Heart right ventricle (tissue), 16 donors: Measurements from ENCODE around the gene RASAL2. TPM values are rescaled to one million over a fixed set of nuclear protein-coding genes. Genes with fewer than 3 reads are reported as not detected.

ENCODE experiments used
- ATAC-seq, 8 donors: fragments of 200-7000 bp; cut with Tn5 transposase; one replicate each; pipeline ENCODE4 v1.9.1; 2020; ENCODE audit warnings: mild to moderate bottlenecking in 8 of 8, moderate library complexity in 8 of 8, moderate number of reproducible peaks in 1 of 8
- DNase-seq, 2 donors: peaks; one replicate each; pipeline ENCODE4 v3.0.0-alpha.2; 2020
- H3K27ac ChIP-seq, 10 donors: fragments of 200-600 bp; sonication (generic) in 2 of 10; one replicate each; pipeline versions ENCODE4 v1.5.0 to v1.8.0; 2020 to 2022; ENCODE audit warnings: mild to moderate bottlenecking in 3 of 10
- H3K27me3 ChIP-seq, 7 donors: fragments of 200-600 bp; one replicate each; pipeline ENCODE4 v1.8.0; 2021 to 2022; ENCODE audit warnings: mild to moderate bottlenecking in 2 of 7
- H3K36me3 ChIP-seq, 9 donors: fragments of 200-600 bp; sonication (generic) in 1 of 9; one replicate each; pipeline versions ENCODE4 v1.5.0 to v1.8.0; 2020 to 2022; ENCODE audit warnings: mild to moderate bottlenecking in 2 of 9
- H3K4me1 ChIP-seq, 9 donors: fragments of 200-600 bp; sonication (generic) in 1 of 9; one replicate each; pipeline versions ENCODE4 v1.5.0 to v1.8.0; 2020 to 2022; ENCODE audit warnings: mild to moderate bottlenecking in 4 of 9
- H3K4me3 ChIP-seq, 10 donors: fragments of 200-600 bp; sonication (generic) in 2 of 10; one replicate each; pipeline versions ENCODE4 v1.5.0 to v1.8.0; 2020 to 2022; ENCODE audit warnings: mild to moderate bottlenecking in 7 of 10, moderate library complexity in 2 of 10
- H3K9me3 ChIP-seq, 11 donors: fragments of 200-600 bp in 10 of 11; sonication (generic) in 2 of 11; one replicate each; pipeline versions ENCODE4 v1.5.0 to v1.8.0; 2013 to 2022; ENCODE audit warnings: mild to moderate bottlenecking in 2 of 11, control low read depth in 1 of 11, moderate library complexity in 1 of 11
- WGBS, 2 donors: extraction: QIAGEN DNeasy Blood & Tissue Kit; methylation state at CpG; one replicate each; pipeline ENCODE4 v1.1.7; 2013; ENCODE audit warnings: inconsistent platforms in 1 of 2; 5-methylcytosine and 5-hydroxymethylcytosine counted together
- intact Hi-C, 10 donors: fragments of 100-400 bp; cut with DNase I; formaldehyde crosslinking; loops; one replicate each; pipeline versions ENCODE4 v1.11.1 to v1.14.2; 2022
- polyA plus RNA-seq, 2 donors: library from polyadenylated mRNA; stranded (reverse); fragments of 200-250 nt; gene quantifications; one replicate each; pipeline ENCODE4 v1.2.3, GENCODE V29; 2013
- total RNA-seq, 10 donors: library from RNA; stranded (reverse); fragmentation: NEBNext Ultra II Directional in 3 of 10; extraction: Animal tissue kit (Norgen Biotek cat#: 25700) in 3 of 10; gene quantifications; one replicate each; pipeline versions ENCODE4 v1.2.1 to v1.2.4, GENCODE V29; 2021 to 2023
- TF ChIP-seq, protein P1 (sequence below), 9 donors: fragments of 200-600 bp; sonication (generic) in 2 of 9; IDR thresholded peaks; one replicate each; pipeline versions ENCODE4 v1.5.0 to v1.8.0; 2021 to 2022; ENCODE audit warnings: antibody characterized with exemption in 9 of 9, mild to moderate bottlenecking in 5 of 9, moderate library complexity in 1 of 9
- donor health status: Arrhythmogenic right ventricular cardiomyopathy.
- donor health status: ischemic (EF 13 %, LVEDD 7.1; RV severe dilation, severe dysfunction).
- donor health status: healthy with polysubstance abuse.
- donor health status: DM: no; HTN: yes; CAD: no.
- donor health status: DM: no; HTN: no; CAD: no.
- donor health status: ischemic (EF 25% LVEDD 6.9; RV normal size, moderate dysfunction).
- donor health status: ischemic (EF 25% LVEDD 5.7; RV mildly dilated, moderate dysfunction).
- donor health status: healthy.
- donor health status: DM: yes; HTN: yes; CAD: no.
- donor health status: Ischemic cardiomyopathy.
- donor health status: ischemic (EF 35%, LVEDD 5.7; RV mildly dilated, moderate dysfunction).
- donor health status: nonischemic (EF 11% LVEDD 7.7; RV severe dilation, severe dysfunction).
- donor health status: DM: yes; HTN: yes; CAD: no.
- donor health status: PGD.
- donor health status: ischemic (EF 29% LVEDD 5.4; RV normal size, mild dysfunction).
- donor health status: nonischemic (EF 23%, LVEDD 6.1; RV moderate dilation, normal function).

Gene RASAL2
- total and polyA plus RNA-seq, 12 donors: 3.5 to 59.8 (median 36.2) TPM

- H3K27ac ChIP-seq: no peak overlapping the region
- TF ChIP-seq, protein P1, sequence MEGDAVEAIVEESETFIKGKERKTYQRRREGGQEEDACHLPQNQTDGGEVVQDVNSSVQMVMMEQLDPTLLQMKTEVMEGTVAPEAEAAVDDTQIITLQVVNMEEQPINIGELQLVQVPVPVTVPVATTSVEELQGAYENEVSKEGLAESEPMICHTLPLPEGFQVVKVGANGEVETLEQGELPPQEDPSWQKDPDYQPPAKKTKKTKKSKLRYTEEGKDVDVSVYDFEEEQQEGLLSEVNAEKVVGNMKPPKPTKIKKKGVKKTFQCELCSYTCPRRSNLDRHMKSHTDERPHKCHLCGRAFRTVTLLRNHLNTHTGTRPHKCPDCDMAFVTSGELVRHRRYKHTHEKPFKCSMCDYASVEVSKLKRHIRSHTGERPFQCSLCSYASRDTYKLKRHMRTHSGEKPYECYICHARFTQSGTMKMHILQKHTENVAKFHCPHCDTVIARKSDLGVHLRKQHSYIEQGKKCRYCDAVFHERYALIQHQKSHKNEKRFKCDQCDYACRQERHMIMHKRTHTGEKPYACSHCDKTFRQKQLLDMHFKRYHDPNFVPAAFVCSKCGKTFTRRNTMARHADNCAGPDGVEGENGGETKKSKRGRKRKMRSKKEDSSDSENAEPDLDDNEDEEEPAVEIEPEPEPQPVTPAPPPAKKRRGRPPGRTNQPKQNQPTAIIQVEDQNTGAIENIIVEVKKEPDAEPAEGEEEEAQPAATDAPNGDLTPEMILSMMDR (IDR thresholded peaks at IDR 0.05): no peak
- H3K27me3 ChIP-seq: no peaks in the 10 kb centered on the region
- no peaks in the 10 kb centered on the region for H3K9me3 ChIP-seq
- no peaks in the 10 kb centered on the region for H3K36me3 ChIP-seq
- no peak overlapping the region for H3K4me3 ChIP-seq
- DNase-seq: no peak
- peaks cover 0 to 6% (median 0%) of the 10 kb centered on the region in 9 donors for H3K4me1 ChIP-seq
- intact Hi-C loops: loop anchor here in 7 of 10 donors (5.0 to 10.0 kb wide), 2 partner anchors 192 to 199 kb away; no protein-coding TSS in a partner anchor
- WGBS, 2 donors: 65 to 68% methylated on average over 4 of the region's 4 CpGs
- ATAC-seq: no peak
Measured at GRCh38 chr1:178504286-178504685, 410.4 kb downstream of the RASAL2 start.

DNA sequence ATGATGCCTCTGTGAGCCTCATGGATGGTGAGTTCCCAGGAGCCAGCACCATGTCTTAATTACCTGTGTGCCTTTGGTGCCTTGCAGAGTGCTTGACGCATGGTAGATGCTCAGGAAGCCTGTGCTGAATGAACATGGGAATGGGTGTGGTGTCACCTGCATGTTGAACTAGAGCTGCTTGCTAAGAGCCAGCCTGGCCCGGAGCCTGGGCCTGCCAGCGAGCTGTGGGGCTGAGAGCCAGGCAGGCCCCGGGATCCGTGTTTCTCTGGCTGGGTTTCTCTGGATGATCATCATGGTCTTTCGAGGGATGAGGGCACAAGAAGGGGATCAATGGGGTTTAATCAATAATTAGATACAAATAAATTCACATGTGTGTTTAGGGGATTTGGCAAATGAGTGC lies 412.3 kb downstream of the RASAL2 start:
- intact Hi-C loops: loop anchor here in 2 of 10 donors (5.0 to 10.0 kb wide), 2 partner anchors 201 to 204 kb away; no protein-coding TSS in a partner anchor
- no peaks in the 10 kb centered on the region for H3K36me3 ChIP-seq
- peaks cover 0 to 12% (median 0%) of the 10 kb centered on the region in 9 donors for H3K4me1 ChIP-seq
- TF ChIP-seq, protein P1 (IDR thresholded peaks at IDR 0.05): no peak
- WGBS, 2 donors: 63 to 66% methylated on average over 6 of the region's 6 CpGs
- ATAC-seq (peak in 5 of 8 donors; percentile 23 to 50 (median 41)), DNase-seq (no peak)
- no peak overlapping the region for H3K27ac ChIP-seq
- H3K9me3 ChIP-seq: no peaks in the 10 kb centered on the region
- no peaks in the 10 kb centered on the region for H3K27me3 ChIP-seq
- no peak overlapping the region for H3K4me3 ChIP-seq

- 70 to 71% methylated on average over 6 of the region's 6 CpGs for whole genome bisulfite sequencing, 2 donors
- peaks cover 0 to 12% (median 0%) of the 10 kb centered on the region in 9 donors for H3K4me1 ChIP-seq
- H3K4me3 ChIP-seq: no peak overlapping the region
- DNase-seq: no peak
- no peak overlapping the region for H3K27ac ChIP-seq
- no peaks in the 10 kb centered on the region for H3K36me3 ChIP-seq
- intact Hi-C loops: loop anchor here in 2 of 10 donors (5.0 to 10.0 kb wide), 2 partner anchors 202 to 204 kb away; no protein-coding TSS in a partner anchor
- ATAC-seq: no peak
- H3K9me3 ChIP-seq: no peaks in the 10 kb centered on the region
- TF ChIP-seq, protein P1 (IDR thresholded peaks at IDR 0.05): no peak
- no peaks in the 10 kb centered on the region for H3K27me3 ChIP-seq
Measured at GRCh38 chr1:178506669-178507068, 412.8 kb downstream of the RASAL2 start.

- H3K9me3 ChIP-seq: no peaks in the 10 kb centered on the region
- H3K36me3 ChIP-seq: no peaks in the 10 kb centered on the region
- H3K4me3 ChIP-seq: no peak overlapping the region
- intact Hi-C loops: loop anchor here in 2 of 10 donors (5.0 to 10.0 kb wide), 2 partner anchors 205 to 207 kb away; no protein-coding TSS in a partner anchor
- peak in 7 of 8 donors; percentile 54 to 83 (median 65) for ATAC-seq
- peak in 1 of 2 donors; percentile 27 for DNase-seq
- TF ChIP-seq, protein P1 (IDR thresholded peaks at IDR 0.05): no peak
- H3K27me3 ChIP-seq: no peaks in the 10 kb centered on the region
- WGBS, 2 donors: 52 to 61% methylated on average over 5 of the region's 5 CpGs
- peaks cover 0 to 25% (median 9%) of the 10 kb centered on the region in 9 donors for H3K4me1 ChIP-seq
- H3K27ac ChIP-seq: no peak overlapping the region
Measured at GRCh38 chr1:178509414-178510007, 415.6 kb downstream of the RASAL2 start.
